SU-DHL-6 (cell line): ENCODE measurements around the gene KCP.

ENCODE experiments used
- CTCF ChIP-seq: fragments of 200-600 bp; sonication (generic); IDR thresholded peaks from one replicate; pipeline ENCODE4 v1.5.1; 2017; ENCODE audit warnings: antibody characterized with exemption, mild to moderate bottlenecking, low read length, moderate library complexity; ENCODE audit not compliant: insufficient read depth, poor library complexity, severe bottlenecking
- EZH2phosphoT487 ChIP-seq: fragments of 200-600 bp; sonication (generic), shearing (Covaris generic); conservative IDR thresholded peaks from 2 replicates; pipeline ENCODE4 v1.6.1; 2018; ENCODE audit warnings: mild to moderate bottlenecking, antibody characterized with exemption, low read length, moderate library complexity, mixed read lengths

DNA sequence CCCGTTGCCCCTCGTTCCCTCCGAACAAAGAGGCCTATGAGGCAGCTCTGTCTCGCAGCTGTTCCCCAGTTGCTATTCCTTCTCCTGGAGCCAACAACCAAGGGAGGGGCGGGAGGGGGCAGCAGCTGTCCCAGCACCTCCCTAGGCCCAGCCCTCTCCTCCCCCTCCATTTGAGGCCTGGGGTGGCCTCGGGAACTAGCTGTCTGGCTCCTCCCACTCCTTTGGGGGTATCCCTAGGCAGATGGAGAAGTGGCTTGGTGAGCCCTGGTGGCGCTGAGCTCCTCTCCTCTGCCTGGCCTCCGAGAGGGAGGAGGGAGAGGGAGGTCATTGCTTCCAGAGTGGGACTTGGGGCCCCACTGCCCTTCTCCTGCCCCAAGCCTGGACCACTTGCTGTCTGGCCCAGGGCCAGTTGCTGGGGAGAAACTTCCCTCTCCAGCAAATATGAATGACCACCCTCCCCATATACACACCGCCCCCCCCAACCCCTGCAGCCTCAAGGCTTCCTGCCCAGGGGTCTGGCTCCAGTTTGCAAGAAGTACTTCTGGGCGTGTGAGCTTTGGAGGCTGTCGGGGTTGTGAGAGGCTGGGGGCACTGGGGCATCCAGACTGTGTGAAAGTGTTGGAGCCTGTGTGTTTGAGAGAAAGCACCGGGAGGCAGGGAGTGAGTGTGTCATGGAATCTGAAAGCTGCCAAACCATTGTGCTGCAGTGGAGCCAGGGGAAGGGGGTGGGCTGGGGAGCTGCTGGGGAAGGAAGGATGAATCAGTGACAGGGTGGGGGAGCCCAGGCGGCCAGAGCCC is 77.2 kb downstream of the KCP start:
- no peak for TF ChIP-seq CTCF
- TF ChIP-seq EZH2phosphoT487: no peak
